ENCODE data around the gene DDX42.

DNA sequence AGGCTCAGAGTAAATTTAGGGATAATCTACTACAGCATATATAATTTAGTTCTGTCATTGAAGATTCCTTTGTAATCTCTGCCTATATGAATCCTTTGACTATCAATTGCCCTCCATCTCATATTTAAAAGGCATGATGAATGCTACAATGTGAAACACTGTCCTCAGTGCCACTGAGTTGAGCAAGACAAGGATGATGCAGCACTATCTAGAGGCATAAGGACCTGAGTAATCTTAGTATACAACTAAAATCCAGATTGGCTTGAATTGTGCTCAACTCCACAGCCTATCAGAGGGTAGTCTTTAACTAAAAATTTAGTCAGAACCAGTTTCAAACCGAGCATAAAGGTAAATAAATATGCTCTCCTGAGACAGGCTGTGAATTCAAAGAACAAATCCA lies 20.8 kb upstream of the DDX42 start:
- TF ChIP-seq, protein P1, sequence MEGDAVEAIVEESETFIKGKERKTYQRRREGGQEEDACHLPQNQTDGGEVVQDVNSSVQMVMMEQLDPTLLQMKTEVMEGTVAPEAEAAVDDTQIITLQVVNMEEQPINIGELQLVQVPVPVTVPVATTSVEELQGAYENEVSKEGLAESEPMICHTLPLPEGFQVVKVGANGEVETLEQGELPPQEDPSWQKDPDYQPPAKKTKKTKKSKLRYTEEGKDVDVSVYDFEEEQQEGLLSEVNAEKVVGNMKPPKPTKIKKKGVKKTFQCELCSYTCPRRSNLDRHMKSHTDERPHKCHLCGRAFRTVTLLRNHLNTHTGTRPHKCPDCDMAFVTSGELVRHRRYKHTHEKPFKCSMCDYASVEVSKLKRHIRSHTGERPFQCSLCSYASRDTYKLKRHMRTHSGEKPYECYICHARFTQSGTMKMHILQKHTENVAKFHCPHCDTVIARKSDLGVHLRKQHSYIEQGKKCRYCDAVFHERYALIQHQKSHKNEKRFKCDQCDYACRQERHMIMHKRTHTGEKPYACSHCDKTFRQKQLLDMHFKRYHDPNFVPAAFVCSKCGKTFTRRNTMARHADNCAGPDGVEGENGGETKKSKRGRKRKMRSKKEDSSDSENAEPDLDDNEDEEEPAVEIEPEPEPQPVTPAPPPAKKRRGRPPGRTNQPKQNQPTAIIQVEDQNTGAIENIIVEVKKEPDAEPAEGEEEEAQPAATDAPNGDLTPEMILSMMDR (conservative IDR thresholded peaks at IDR 0.05; ENCODE audit: low read depth in 2 of 2) = no peak
- TF ChIP-seq EZH2 (IDR thresholded peaks at IDR 0.05; ENCODE audit: low read depth, unreplicated experiment) (no peak), EZH2phosphoT487 (IDR thresholded peaks at IDR 0.05; ENCODE audit: unreplicated experiment) (no peak), ZNF114 (CRISPR knock-in tag; IDR thresholded peaks at IDR 0.05) (no peak), POLR2AphosphoS5 (IDR thresholded peaks at IDR 0.05; ENCODE audit: low read depth) (no peak)
